GM12878 (cell line): Measurements from ENCODE around the gene HHAT. TPM values are rescaled to one million over a fixed set of nuclear protein-coding genes. Genes with fewer than 3 reads are reported as not detected.

Source experiments
- ATAC-seq: fragments of 200-7000 bp; cut with Tn5 transposase; 3 replicates; pipeline ENCODE4 v1.9.1; 2020; ENCODE audit warnings: mild to moderate bottlenecking, moderate library complexity
- BruUV-seq: library from RNA; stranded (reverse); fragments of 400-500 nt; replicated peaks from 2 replicates; lab custom pipeline; 2021; lab: Mats Ljungman, UMichigan
- CTCF ChIA-PET: fragments of 300-600 bp; sonication (Branson Sonifier 250); formaldehyde crosslinking; extraction: SDS; loops from one replicate; lab custom pipeline; 2021; ENCODE audit warnings: inconsistent platforms; lab: Yijun Ruan, JAX
- POLR2A ChIA-PET: fragments of 350-600 bp; formaldehyde crosslinking; extraction: SDS; loops from one replicate; lab custom pipeline; 2021; ENCODE audit warnings: inconsistent platforms; lab: Charles Lee
- RAD21 ChIA-PET: fragments of 300-600 bp; sonication (Branson Sonifier 250); formaldehyde crosslinking; loops from one replicate; lab custom pipeline; 2023; ENCODE audit warnings: antibody characterized with exemption; ENCODE audit not compliant: unreplicated experiment; lab: Charles Lee
- SMC1A ChIA-PET: fragments of 300-600 bp; sonication (Branson Sonifier 250); formaldehyde crosslinking; loops from one replicate; lab custom pipeline; 2023; ENCODE audit not compliant: unreplicated experiment, uncharacterized antibody; lab: Charles Lee
- DNase-seq: peaks from one replicate; pipeline ENCODE4 v3.0.0-alpha.2; 2011; ENCODE audit warnings: low read depth, low spot score
- FAIRE-seq: peaks from 3 replicates; lab custom pipeline; 2011; peaks lifted over from hg19 to GRCh38; lab: Jason Lieb, UNC
- H2AFZ ChIP-seq: 2 replicates; pipeline ENCODE4 v1.6.0; 2011; ENCODE audit warnings: low read depth, low read length, control low read depth; ENCODE audit not compliant: control insufficient read depth
- H3K27ac ChIP-seq: 2 replicates; pipeline ENCODE4 v1.5.1; 2011; ENCODE audit warnings: control low read depth; ENCODE audit not compliant: control insufficient read depth, insufficient read depth
- H3K27me3 ChIP-seq, 2 experiments: replicated peaks in 1 of 2; 2 replicates each; pipeline versions ENCODE4 v1.6.0 to v1.6.1; 2011; ENCODE audit warnings: low read length in 1 of 2; ENCODE audit not compliant: control insufficient read depth in 2 of 2, insufficient read depth in 2 of 2
- H3K36me3 ChIP-seq, 2 experiments: 2 replicates each; pipeline ENCODE4 v1.5.1; 2011; ENCODE audit warnings: low read length in 1 of 2; ENCODE audit not compliant: control insufficient read depth in 2 of 2, insufficient read depth in 2 of 2
- H3K4me1 ChIP-seq: 2 replicates; pipeline ENCODE4 v1.6.1; 2011; ENCODE audit warnings: mild to moderate bottlenecking, low read length, moderate library complexity, mixed read lengths; ENCODE audit not compliant: control insufficient read depth, insufficient read depth
- H3K4me2 ChIP-seq: 2 replicates; pipeline ENCODE4 v1.6.0; 2011; ENCODE audit warnings: control low read depth; ENCODE audit not compliant: control insufficient read depth, insufficient read depth
- H3K4me3 ChIP-seq: fragments of 200-600 bp; sonication (generic); 2 replicates; pipeline ENCODE4 v1.5.1; 2016
- H3K79me2 ChIP-seq: 2 replicates; pipeline ENCODE4 v1.6.0; 2011; ENCODE audit warnings: low read length; ENCODE audit not compliant: control insufficient read depth, insufficient read depth
- H3K9ac ChIP-seq: 2 replicates; pipeline ENCODE4 v1.8.0; 2011; ENCODE audit warnings: low read length, control low read depth, mixed read lengths; ENCODE audit not compliant: control insufficient read depth, insufficient read depth
- H3K9me3 ChIP-seq: replicated peaks from 3 replicates; pipeline ENCODE4 v1.5.1; 2011; ENCODE audit warnings: mild to moderate bottlenecking, low read length; ENCODE audit not compliant: control insufficient read depth, insufficient read depth
- H4K20me1 ChIP-seq: 2 replicates; pipeline ENCODE4 v1.6.0; 2011; ENCODE audit not compliant: control insufficient read depth, insufficient read depth
- ASH2L ChIP-seq: fragments of 300-600, 200-600 bp; sonication (generic); IDR thresholded peaks from 2 replicates; pipeline ENCODE4 v1.6.1; 2017; ENCODE audit warnings: low read depth, mild to moderate bottlenecking, borderline replicate concordance
- ATF7 ChIP-seq: fragments of 450-650 bp; IDR thresholded peaks from 2 replicates; pipeline ENCODE4 v1.6.1; 2016; ENCODE audit warnings: low read depth, mild to moderate bottlenecking
- POLR2A ChIP-seq: IDR thresholded peaks from 2 replicates; pipeline ENCODE4 v1.6.1; 2011; ENCODE audit warnings: low read depth, mild to moderate bottlenecking, low read length
- RAD51 ChIP-seq: fragments of 450-650 bp; IDR thresholded peaks from 2 replicates; pipeline ENCODE4 v1.6.1; 2016; ENCODE audit warnings: moderate library complexity, mild to moderate bottlenecking, inconsistent platforms
- SMAD1 ChIP-seq: fragments of 450-650 bp; IDR thresholded peaks from 2 replicates; pipeline ENCODE4 v1.6.1; 2018; ENCODE audit warnings: mild to moderate bottlenecking, low read depth; ENCODE audit not compliant: partially characterized antibody
- SRF ChIP-seq, 2 experiments: IDR thresholded peaks; 2 replicates each; pipeline ENCODE4 v1.6.1; 2011; ENCODE audit warnings: low read depth in 2 of 2, low read length in 2 of 2, mild to moderate bottlenecking in 1 of 2, moderate library complexity in 1 of 2
- WGBS: methylation state at CpG from one replicate; pipeline ENCODE4 v1.1.6; 2016; ENCODE audit warnings: low lambda C conversion rate; ENCODE audit not compliant: insufficient replicate concordance, insufficient coverage; ENCODE audit errors: missing lambda C conversion rate; 5-methylcytosine and 5-hydroxymethylcytosine counted together
- in situ Hi-C: fragments of 300-500 bp; cut with MboI; formaldehyde crosslinking; loops from 9 replicates; pipeline ENCODE4 v1.14.3; 2018; ENCODE audit warnings: mixed read lengths
- intact Hi-C: fragments of 100-400 bp; cut with micrococcal nuclease; formaldehyde crosslinking; loops from one replicate; pipeline ENCODE4 v1.14.2; 2022; ENCODE audit not compliant: unreplicated experiment
- polyA plus RNA-seq, 11 experiments: library from polyadenylated mRNA; depleted of rRNA in 4 of 11; unstranded in 6 of 11; stranded (reverse) in 5 of 11; fragments of >200 nt; fragmentation: Nextera tagmentation in 4 of 11; fragmentation: Illumina TruSeq in 1 of 11; extraction: Ambion mirVana in 4 of 11; extraction: Trizol in 1 of 11; gene quantifications; 1 replicate in 1 of 11; 2 replicates in 10 of 11; pipeline versions ENCODE4 v1.2.1 to v1.2.3, GENCODE V29; 2011 to 2016; ENCODE audit warnings: inconsistent platforms in 2 of 11, missing spikeins in 2 of 11, low read depth in 1 of 11
- total RNA-seq, 4 experiments: library from RNA; depleted of rRNA in 3 of 4; stranded (reverse); fragments of >200 nt in 3 of 4; fragmentation: Illumina TruSeq in 1 of 4; extraction: Trizol in 1 of 4; gene quantifications; 2 replicates each; pipeline versions ENCODE4 v1.2.1 to v1.2.3, GENCODE V29; 2013 to 2021
- TF ChIP-seq, protein P1 (sequence below): fragments of 450-650 bp; IDR thresholded peaks from 2 replicates; pipeline ENCODE4 v1.6.1; 2018; ENCODE audit warnings: mild to moderate bottlenecking, low read depth, moderate library complexity; ENCODE audit not compliant: partially characterized antibody

HHAT gene
- total and polyA plus RNA-seq, 10 of the 15 experiments (the other 5 are each of a cell fraction or from before 2014, with no cell fraction given), result 1.2 to 37.6 (median 2.6) TPM

DNA sequence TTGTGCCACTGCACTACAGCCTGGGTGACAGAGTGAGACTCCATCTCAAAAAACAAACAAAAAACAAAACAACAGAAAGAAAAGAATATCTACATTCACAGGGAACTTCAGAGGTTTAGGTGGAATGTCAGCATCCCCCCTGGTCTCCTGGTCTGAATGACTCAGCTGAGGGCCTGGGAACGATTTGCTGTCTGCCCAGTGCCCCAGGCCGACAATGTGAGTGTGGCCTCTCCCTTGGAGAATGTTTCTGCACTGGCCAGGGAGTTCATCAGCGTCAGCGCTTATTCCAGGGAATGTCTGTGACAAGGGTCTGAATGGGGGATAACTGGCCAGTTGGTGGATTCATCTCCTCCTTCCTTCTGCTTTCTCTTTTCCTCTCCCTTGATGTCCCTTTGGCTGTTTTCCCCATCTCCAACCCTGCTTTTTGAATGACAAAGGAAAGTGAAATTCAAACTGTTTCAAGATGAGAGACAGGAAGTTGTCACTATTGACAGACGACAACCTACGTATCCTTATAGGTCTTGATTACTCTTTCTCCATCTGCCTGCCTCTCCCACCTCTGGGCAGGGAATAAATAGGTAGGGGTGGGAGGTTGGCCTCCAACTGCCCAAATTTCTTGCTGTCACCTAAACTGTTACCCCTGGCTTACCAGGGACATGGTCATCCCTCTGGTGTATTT is 213.1 kb downstream of the HHAT start:
- SMC1A ChIA-PET, result interaction anchor here (1.0 kb wide), 1 partner anchor 51 kb away, joined by 3 read pairs; no protein-coding TSS in a partner anchor
- Histone ChIP-seq H3K4me1 (no peaks in the 10 kb centered on the region), H3K9ac (no peak overlapping the region)
- TF ChIP-seq, protein P1, sequence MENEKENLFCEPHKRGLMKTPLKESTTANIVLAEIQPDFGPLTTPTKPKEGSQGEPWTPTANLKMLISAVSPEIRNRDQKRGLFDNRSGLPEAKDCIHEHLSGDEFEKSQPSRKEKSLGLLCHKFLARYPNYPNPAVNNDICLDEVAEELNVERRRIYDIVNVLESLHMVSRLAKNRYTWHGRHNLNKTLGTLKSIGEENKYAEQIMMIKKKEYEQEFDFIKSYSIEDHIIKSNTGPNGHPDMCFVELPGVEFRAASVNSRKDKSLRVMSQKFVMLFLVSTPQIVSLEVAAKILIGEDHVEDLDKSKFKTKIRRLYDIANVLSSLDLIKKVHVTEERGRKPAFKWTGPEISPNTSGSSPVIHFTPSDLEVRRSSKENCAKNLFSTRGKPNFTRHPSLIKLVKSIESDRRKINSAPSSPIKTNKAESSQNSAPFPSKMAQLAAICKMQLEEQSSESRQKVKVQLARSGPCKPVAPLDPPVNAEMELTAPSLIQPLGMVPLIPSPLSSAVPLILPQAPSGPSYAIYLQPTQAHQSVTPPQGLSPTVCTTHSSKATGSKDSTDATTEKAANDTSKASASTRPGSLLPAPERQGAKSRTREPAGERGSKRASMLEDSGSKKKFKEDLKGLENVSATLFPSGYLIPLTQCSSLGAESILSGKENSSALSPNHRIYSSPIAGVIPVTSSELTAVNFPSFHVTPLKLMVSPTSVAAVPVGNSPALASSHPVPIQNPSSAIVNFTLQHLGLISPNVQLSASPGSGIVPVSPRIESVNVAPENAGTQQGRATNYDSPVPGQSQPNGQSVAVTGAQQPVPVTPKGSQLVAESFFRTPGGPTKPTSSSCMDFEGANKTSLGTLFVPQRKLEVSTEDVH, result no peak
- TF ChIP-seq SMAD1 (no peak), POLR2A (no peak), RAD51 (no peak), SRF (IDR thresholded peaks at IDR 0.05; ENCODE audit: low read depth in 2 of 2, low read length in 2 of 2) (no peak), ATF7 (no peak), ASH2L (no peak)
- TF ChIP-seq, all 136 proteins: peak for 0
- in situ Hi-C loops (no loop called here), intact Hi-C loops (no loop called here)
- ATAC-seq, result no peak
- no peaks in the 10 kb centered on the region for H3K79me2 ChIP-seq
- no peaks in the 10 kb centered on the region for H4K20me1 ChIP-seq
- RAD21 ChIA-PET, result no interaction called here
- H3K4me3 ChIP-seq, result no peak overlapping the region
- no peak for DNase-seq
- no peak overlapping the region; the same call in 1 of the 2 replicates for H2AFZ ChIP-seq
- H3K4me2 ChIP-seq, result no peak overlapping the region
- H3K27ac ChIP-seq, result no peak overlapping the region
- CTCF ChIA-PET, result interaction anchor here (0.5 kb wide), 1 partner anchor 231 kb away, joined by 3 read pairs; no protein-coding TSS in a partner anchor
- H3K27me3 ChIP-seq, result no peaks in the 10 kb centered on the region
- no TSS peak for BruUV-seq
- no peak for FAIRE-seq
- H3K9me3 ChIP-seq, result no peaks in the 10 kb centered on the region
- WGBS, result 37% methylated on average over 6 of the region's 6 CpGs
- POLR2A ChIA-PET, result interaction anchor here (1.0 kb wide), 1 partner anchor 10 kb away, joined by 3 read pairs; no protein-coding TSS in a partner anchor
- no peaks in the 10 kb centered on the region for H3K36me3 ChIP-seq
